Measurements from ENCODE around the gene STAT1. TPM values are rescaled to one million over a fixed set of nuclear protein-coding genes. Genes with fewer than 3 reads are reported as not detected.

The STAT1 gene
- polyA plus RNA-seq, 1 experiment = 130 TPM

GRCh38 chr2:190988910-190989309 lies 25.1 kb downstream of the STAT1 start:
- TF ChIP-seq CTCF (IDR thresholded peaks at IDR 0.05; ENCODE audit: low read depth, low read length) = no peak
- ChIA-PET POLR2A (no interaction called here), CTCF (no interaction called here)

GRCh38 chr2:190987938-190988337 lies 26.0 kb downstream of the STAT1 start:
- H3K4me3 ChIP-seq (ENCODE audit: low read depth, low read length) = no peak overlapping the region
- no peak for DNase-seq (ENCODE audit: low read depth, low spot score)
- no peaks in the 10 kb centered on the region for H3K27me3 ChIP-seq (ENCODE audit: control insufficient read depth, insufficient read depth, low read length)
- H3K9me3 ChIP-seq (ENCODE audit: control insufficient read depth, insufficient read depth, low read length) = no peaks in the 10 kb centered on the region; the same call in 1 of the 2 replicates
- POLR2A ChIA-PET = no interaction called here
- CTCF ChIA-PET = interaction anchor here (0.6 to 2.0 kb wide), 2 partner anchors 8 to 207 kb away, joined by 4 to 8 read pairs; no protein-coding TSS in a partner anchor
- H3K27ac ChIP-seq (ENCODE audit: low read depth, low read length) = no peak overlapping the region
- TF ChIP-seq CTCF (IDR thresholded peaks at IDR 0.05; ENCODE audit: low read depth, low read length) = no peak

More at GRCh38 chr2:190988910-190989309, 25.1 kb downstream of the STAT1 start:
- no peak for DNase-seq (ENCODE audit: low read depth, low spot score)
- Histone ChIP-seq H3K9me3 (ENCODE audit: control insufficient read depth, insufficient read depth, low read length) (no peaks in the 10 kb centered on the region; the same call in 1 of the 2 replicates), H3K27ac (ENCODE audit: low read depth, low read length) (no peak overlapping the region), H3K27me3 (ENCODE audit: control insufficient read depth, insufficient read depth, low read length) (no peaks in the 10 kb centered on the region), H3K4me3 (ENCODE audit: low read depth, low read length) (no peak overlapping the region)

- POLR2A ChIA-PET = no interaction called here
- CTCF ChIA-PET = interaction anchor here (0.6 to 2.0 kb wide), 2 partner anchors 9 to 206 kb away, joined by 4 to 8 read pairs; no protein-coding TSS in a partner anchor
- no peaks in the 10 kb centered on the region; the same call in 1 of the 2 replicates for H3K9me3 ChIP-seq (ENCODE audit: control insufficient read depth, insufficient read depth, low read length)
- no peak for DNase-seq (ENCODE audit: low read depth, low spot score)
- no peak for TF ChIP-seq CTCF (IDR thresholded peaks at IDR 0.05; ENCODE audit: low read depth, low read length)
- H3K4me3 ChIP-seq (ENCODE audit: low read depth, low read length) = no peak overlapping the region
- no peak overlapping the region for H3K27ac ChIP-seq (ENCODE audit: low read depth, low read length)
- H3K27me3 ChIP-seq (ENCODE audit: control insufficient read depth, insufficient read depth, low read length) = no peaks in the 10 kb centered on the region
Measured at GRCh38 chr2:190987116-190987515, 26.9 kb downstream of the STAT1 start.

- ChIA-PET POLR2A (no interaction called here), CTCF (interaction anchor here (2.0 kb wide), 1 partner anchor 10 kb away, joined by 8 read pairs; no protein-coding TSS in a partner anchor)
- Histone ChIP-seq H3K27me3 (ENCODE audit: control insufficient read depth, insufficient read depth, low read length) (no peaks in the 10 kb centered on the region), H3K9me3 (ENCODE audit: control insufficient read depth, insufficient read depth, low read length) (no peaks in the 10 kb centered on the region; the same call in 1 of the 2 replicates), H3K4me3 (ENCODE audit: low read depth, low read length) (no peak overlapping the region), H3K27ac (ENCODE audit: low read depth, low read length) (no peak overlapping the region)
- no peak for TF ChIP-seq CTCF (IDR thresholded peaks at IDR 0.05; ENCODE audit: low read depth, low read length)
- DNase-seq (ENCODE audit: low read depth, low spot score) = no peak
Measured at GRCh38 chr2:190986221-190986953, 27.6 kb downstream of the STAT1 start.

GRCh38 chr2:190984595-190984994 lies 29.4 kb downstream of the STAT1 start:
- TF ChIP-seq CTCF (IDR thresholded peaks at IDR 0.05; ENCODE audit: low read depth, low read length) = no peak
- Histone ChIP-seq H3K4me3 (ENCODE audit: low read depth, low read length) (no peak overlapping the region), H3K27ac (ENCODE audit: low read depth, low read length) (no peak overlapping the region), H3K9me3 (ENCODE audit: control insufficient read depth, insufficient read depth, low read length) (no peaks in the 10 kb centered on the region; the same call in 1 of the 2 replicates), H3K27me3 (ENCODE audit: control insufficient read depth, insufficient read depth, low read length) (no peaks in the 10 kb centered on the region)
- CTCF ChIA-PET = no interaction called here
- POLR2A ChIA-PET = no interaction called here
- peak; percentile 18 for DNase-seq (ENCODE audit: low read depth, low spot score)
